ENCODE measurements around the gene PYDC1.
"Not testable (repeated sequence)": the region's sequence is repeated elsewhere in the genome, so short reads cannot be mapped to it uniquely, and the experiment has no call there.

- not testable (repeated sequence) for TF ChIP-seq CTCF (IDR thresholded peaks at IDR 0.05; ENCODE audit: control extremely low read depth in 1 of 3, insufficient read depth in 1 of 3, low read depth in 1 of 3, low read length in 3 of 3); SIN3A (conservative IDR thresholded peaks at IDR 0.05 in 1 of 2, IDR thresholded peaks at IDR 0.05 in 1 of 2; ENCODE audit: low read depth in 1 of 2, low read length in 2 of 2)
These were observed 16.8 kb downstream of the PYDC1 start for GRCh38 chr16:31200111-31200510.

Data from H1 (cell line).